ENCODE data around the gene RANBP1. TPM values are rescaled to one million over a fixed set of nuclear protein-coding genes. Genes with fewer than 3 reads are reported as not detected.

Gene RANBP1
- total and polyA plus RNA-seq, 2 of the 8 experiments (the other 6 are each of a cell fraction or from before 2014, with no cell fraction given), result 343 to 484 TPM

DNA sequence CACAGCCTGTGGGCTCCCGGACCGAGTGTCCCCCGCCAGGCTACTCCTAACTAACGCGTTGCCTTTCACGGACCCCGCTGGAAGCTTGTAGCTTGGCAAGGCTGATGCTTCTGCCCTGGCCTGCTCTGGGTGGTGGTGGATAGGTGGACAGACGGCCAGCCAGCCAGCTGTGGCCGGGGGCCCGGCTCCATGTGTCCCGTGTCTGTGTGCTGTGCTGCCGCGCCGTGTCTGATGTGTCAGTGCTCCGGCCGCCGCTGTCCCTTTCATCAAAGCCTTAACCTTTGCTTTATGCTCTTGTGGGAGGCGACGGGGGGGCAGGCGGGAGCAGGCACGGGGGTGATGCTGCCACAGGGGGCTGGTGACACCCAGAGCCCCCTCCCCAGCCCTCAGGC is 29.9 kb downstream of the RANBP1 start:
- H3K4me1 ChIP-seq (replicated peaks in 1 of 4; ENCODE audit: control insufficient read depth in 3 of 4, insufficient read depth in 4 of 4, low read length in 3 of 4), result no peaks in the 10 kb centered on the region
- no peak overlapping the region for H3K9ac ChIP-seq (replicated peaks in 1 of 4; ENCODE audit: extremely low read depth in 1 of 4, low read depth in 3 of 4, low read length in 3 of 4)
- H3K4me3 ChIP-seq (ENCODE audit: extremely low read depth in 1 of 4, insufficient read depth in 2 of 4, low read depth in 3 of 4, low read length in 4 of 4), result no peak overlapping the region
- no peak overlapping the region for H3K18ac ChIP-seq (ENCODE audit: extremely low read depth, low read length)
- WGBS, 2 experiments (ENCODE audit: extremely low coverage in 1 of 2, insufficient coverage in 1 of 2, insufficient read length in 1 of 2, insufficient replicate concordance in 2 of 2, low coverage in 1 of 2, low lambda C conversion rate in 2 of 2, missing lambda C conversion rate in 1 of 2), result 89% methylated on average over 10 of the region's 21 CpGs; no CpG with 5 or more reads in 1 of the 2 experiments
- H3K4me2 ChIP-seq (ENCODE audit: insufficient read depth in 1 of 2, low read depth in 2 of 2, low read length in 2 of 2), result no peak overlapping the region
- H2BK5ac ChIP-seq (ENCODE audit: low read depth, low read length), result no peak overlapping the region
- H2AFZ ChIP-seq (ENCODE audit: low read length), result no peak overlapping the region
- no peak overlapping the region for H3K4ac ChIP-seq (replicated peaks; ENCODE audit: insufficient read length, low read depth, low read length)
- no peaks in the 10 kb centered on the region for H3K23me2 ChIP-seq (ENCODE audit: low read depth, low read length)
- ChIA-PET POLR2A (ENCODE audit: partially characterized antibody) (interaction anchor here (2.8 kb wide), 1 partner anchor 27 kb away, joined by 14 read pairs; the partner anchor contains the start of gene TRMT2A), CTCF (ENCODE audit: partially characterized antibody) (no interaction called here)
- H4K5ac ChIP-seq (ENCODE audit: insufficient read length, low read depth, low read length), result no peak overlapping the region
- H3K36me3 ChIP-seq (ENCODE audit: control insufficient read depth in 2 of 4, insufficient read depth in 4 of 4, low read length in 3 of 4), result peaks cover 0 to 6% (median 0%) of the 10 kb centered on the region in 4 experiments; a peak in 1 of 8 replicates
- no peak overlapping the region for H2BK120ac ChIP-seq (replicated peaks; ENCODE audit: low read depth, low read length)
- DNase-seq (ENCODE audit: low read depth in 1 of 2, low spot score in 2 of 2) (no peak), FAIRE-seq (no peak)
- H4K8ac ChIP-seq (ENCODE audit: extremely low read depth, insufficient read depth, low read length), result no peak overlapping the region; the same call in 1 of the 2 replicates
- H4K20me1 ChIP-seq (replicated peaks in 1 of 2; ENCODE audit: control insufficient read depth in 1 of 2, insufficient read depth in 2 of 2, low read length in 2 of 2), result peaks cover 0 to under 1% of the 10 kb centered on the region in 2 experiments
- H4K91ac ChIP-seq (replicated peaks; ENCODE audit: insufficient read length, low read length), result no peak overlapping the region
- no peak overlapping the region for H3K23ac ChIP-seq (ENCODE audit: insufficient read length)
- no peak overlapping the region for H2AK5ac ChIP-seq (ENCODE audit: low read depth, low read length)
- no peak overlapping the region for H3K56ac ChIP-seq (replicated peaks; ENCODE audit: insufficient read length, low read depth, low read length)
- no peak overlapping the region for H2BK15ac ChIP-seq (ENCODE audit: low read length)
- no peaks in the 10 kb centered on the region for H3K79me2 ChIP-seq (ENCODE audit: control insufficient read depth in 1 of 2, insufficient read depth in 2 of 2, low read length in 2 of 2)
- H3K9me3 ChIP-seq (ENCODE audit: insufficient read depth in 2 of 2, low read depth in 1 of 2, low read length in 1 of 2), result no peaks in the 10 kb centered on the region
- H3K27me3 ChIP-seq (replicated peaks in 1 of 4; ENCODE audit: control insufficient read depth in 3 of 4, extremely low read depth in 1 of 4, insufficient read depth in 3 of 4, low read length in 3 of 4), result no peaks in the 10 kb centered on the region
- H3K27ac ChIP-seq (ENCODE audit: low read depth, low read length), result no peak overlapping the region
- no peak overlapping the region for H3K14ac ChIP-seq (ENCODE audit: insufficient read length)
- no peaks in the 10 kb centered on the region for H3K79me1 ChIP-seq (ENCODE audit: low read depth, low read length)
- H2BK12ac ChIP-seq (ENCODE audit: low read depth, low read length), result no peak overlapping the region
- no peak overlapping the region for H2BK20ac ChIP-seq (ENCODE audit: low read length)
- TF ChIP-seq HDAC2 (IDR thresholded peaks at IDR 0.05; ENCODE audit: borderline replicate concordance in 1 of 2, low read depth in 2 of 2, low read length in 2 of 2) (no peak), EGR1 (IDR thresholded peaks at IDR 0.05; ENCODE audit: borderline replicate concordance, low read depth, low read length) (no peak), SP1 (IDR thresholded peaks at IDR 0.05; ENCODE audit: low read depth, low read length) (no peak), TAF1 (IDR thresholded peaks at IDR 0.05; ENCODE audit: low read depth, low read length) (no peak), CBX5 (IDR thresholded peaks at IDR 0.05; ENCODE audit: low read depth, low read length) (no peak), POU5F1 (IDR thresholded peaks at IDR 0.05; ENCODE audit: low read depth, low read length) (no peak), POLR2A (IDR thresholded peaks at IDR 0.05; ENCODE audit: control extremely low read depth in 1 of 2, low read depth in 2 of 2, low read length in 2 of 2) (no peak), HDAC6 (IDR thresholded peaks at IDR 0.05; ENCODE audit: low read depth, low read length) (no peak), RFX5 (IDR thresholded peaks at IDR 0.05; ENCODE audit: borderline replicate concordance, low read depth, low read length) (no peak), RXRA (IDR thresholded peaks at IDR 0.05; ENCODE audit: insufficient read depth, low read depth, low read length) (no peak)
- TF ChIP-seq, protein P1, sequence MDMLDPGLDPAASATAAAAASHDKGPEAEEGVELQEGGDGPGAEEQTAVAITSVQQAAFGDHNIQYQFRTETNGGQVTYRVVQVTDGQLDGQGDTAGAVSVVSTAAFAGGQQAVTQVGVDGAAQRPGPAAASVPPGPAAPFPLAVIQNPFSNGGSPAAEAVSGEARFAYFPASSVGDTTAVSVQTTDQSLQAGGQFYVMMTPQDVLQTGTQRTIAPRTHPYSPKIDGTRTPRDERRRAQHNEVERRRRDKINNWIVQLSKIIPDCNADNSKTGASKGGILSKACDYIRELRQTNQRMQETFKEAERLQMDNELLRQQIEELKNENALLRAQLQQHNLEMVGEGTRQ (IDR thresholded peaks at IDR 0.05; ENCODE audit: low read length), result no peak
- TF ChIP-seq, protein P2, sequence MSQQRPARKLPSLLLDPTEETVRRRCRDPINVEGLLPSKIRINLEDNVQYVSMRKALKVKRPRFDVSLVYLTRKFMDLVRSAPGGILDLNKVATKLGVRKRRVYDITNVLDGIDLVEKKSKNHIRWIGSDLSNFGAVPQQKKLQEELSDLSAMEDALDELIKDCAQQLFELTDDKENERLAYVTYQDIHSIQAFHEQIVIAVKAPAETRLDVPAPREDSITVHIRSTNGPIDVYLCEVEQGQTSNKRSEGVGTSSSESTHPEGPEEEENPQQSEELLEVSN (IDR thresholded peaks at IDR 0.05), result no peak
- TF ChIP-seq, protein P3, sequence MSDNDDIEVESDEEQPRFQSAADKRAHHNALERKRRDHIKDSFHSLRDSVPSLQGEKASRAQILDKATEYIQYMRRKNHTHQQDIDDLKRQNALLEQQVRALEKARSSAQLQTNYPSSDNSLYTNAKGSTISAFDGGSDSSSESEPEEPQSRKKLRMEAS (IDR thresholded peaks at IDR 0.05), result no peak

All from H1 (cell line).